HepG2 (cell line): ENCODE measurements around the gene ZSCAN26. TPM values are rescaled to one million over a fixed set of nuclear protein-coding genes. Genes with fewer than 3 reads are reported as not detected.

Experiments
- ATM ChIP-seq: fragments of 450-650 bp; IDR thresholded peaks from 2 replicates; pipeline ENCODE4 v1.7.1; 2017; ENCODE audit warnings: mild to moderate bottlenecking, borderline replicate concordance
- BCL6 ChIP-seq: IDR thresholded peaks from 2 replicates; pipeline ENCODE4 v1.6.1; 2016; ENCODE audit warnings: missing genetic modification reagents, missing compliant biosample characterization
- CBX5 ChIP-seq: sonication (generic); formaldehyde crosslinking; IDR thresholded peaks from 2 replicates; pipeline ENCODE4 v1.4.0; 2020; ENCODE audit warnings: missing genetic modification reagents, borderline replicate concordance
- FOXK2 ChIP-seq: fragments of 450-650 bp; IDR thresholded peaks from 2 replicates; pipeline ENCODE4 v1.6.1; 2016
- NRL ChIP-seq: sonication (generic); formaldehyde crosslinking; IDR thresholded peaks from 2 replicates; pipeline ENCODE4 v1.5.0; 2020; ENCODE audit warnings: missing genetic modification reagents, mild to moderate bottlenecking, moderate library complexity, borderline replicate concordance
- SALL2 ChIP-seq: sonication (generic); formaldehyde crosslinking; IDR thresholded peaks from 2 replicates; pipeline ENCODE4 v1.8.1; 2023; ENCODE audit warnings: mild to moderate bottlenecking, missing genetic modification reagents, inconsistent platforms
- SAP130 ChIP-seq: IDR thresholded peaks from 2 replicates; pipeline ENCODE4 v1.6.1; 2016; ENCODE audit warnings: low read depth
- ZFP1 ChIP-seq: IDR thresholded peaks from 2 replicates; pipeline ENCODE4 v1.6.1; 2016
- ZNF20 ChIP-seq: sonication (generic); formaldehyde crosslinking; IDR thresholded peaks from 2 replicates; pipeline ENCODE4 v1.4.0; 2020; ENCODE audit warnings: mild to moderate bottlenecking, moderate library complexity, missing genetic modification reagents
- ZNF263 ChIP-seq: sonication (generic); formaldehyde crosslinking; IDR thresholded peaks from 2 replicates; pipeline ENCODE4 v1.4.0; 2020; ENCODE audit warnings: missing genetic modification reagents
- ZNF33B ChIP-seq: sonication (generic); formaldehyde crosslinking; IDR thresholded peaks from 2 replicates; pipeline ENCODE4 v1.5.1; 2020; ENCODE audit warnings: mild to moderate bottlenecking, missing genetic modification reagents
- ZNF441 ChIP-seq: sonication (generic); formaldehyde crosslinking; IDR thresholded peaks from 2 replicates; pipeline ENCODE4 v1.7.0; 2021; ENCODE audit warnings: missing genetic modification reagents, borderline replicate concordance
- ZNF510 ChIP-seq: sonication (generic); formaldehyde crosslinking; IDR thresholded peaks from 2 replicates; pipeline ENCODE4 v1.4.0; 2020; ENCODE audit warnings: low read depth, mild to moderate bottlenecking, missing genetic modification reagents
- ZNF619 ChIP-seq: sonication (generic); formaldehyde crosslinking; IDR thresholded peaks from 2 replicates; pipeline ENCODE4 v1.4.0; 2020; ENCODE audit warnings: mild to moderate bottlenecking, missing genetic modification reagents
- polyA plus RNA-seq, 8 experiments: library from polyadenylated mRNA; depleted of rRNA in 3 of 8; stranded (reverse) in 7 of 8; unstranded in 1 of 8; fragments of >200 nt; fragmentation: Illumina TruSeq in 4 of 8; extraction: Trizol in 4 of 8; gene quantifications; 2 replicates each; pipeline versions ENCODE4 v1.2.1 to v1.2.3, GENCODE V29; 2011 to 2016; ENCODE audit warnings: low read depth in 4 of 8, missing spikeins in 1 of 8, mixed read lengths in 1 of 8; ENCODE audit not compliant: insufficient read depth in 1 of 8
- total RNA-seq, 5 experiments: library from RNA; depleted of rRNA; stranded (reverse); fragments of >200 nt; fragmentation: Illumina TruSeq; extraction: Trizol; gene quantifications; 2 replicates each; pipeline ENCODE4 v1.2.3, GENCODE V29; 2016; ENCODE audit warnings: low read depth in 1 of 5
- TF ChIP-seq, protein P1 (sequence below): sonication (generic); formaldehyde crosslinking; IDR thresholded peaks from one replicate; pipeline ENCODE4 v1.5.1; 2020; ENCODE audit warnings: mild to moderate bottlenecking, missing genetic modification reagents; ENCODE audit errors: not compliant biosample characterization
- TF ChIP-seq, protein P2 (sequence below): sonication (generic); formaldehyde crosslinking; IDR thresholded peaks from 2 replicates; pipeline ENCODE4 v1.4.0; 2020; ENCODE audit warnings: missing genetic modification reagents
- TF ChIP-seq, protein P3 (sequence below): conservative IDR thresholded peaks from 2 replicates; pipeline ENCODE4 v1.6.1; 2018; ENCODE audit warnings: missing genetic modification reagents
- TF ChIP-seq, protein P4 (sequence below): sonication (generic); formaldehyde crosslinking; IDR thresholded peaks from 2 replicates; pipeline ENCODE4 v1.4.0; 2020; ENCODE audit warnings: missing genetic modification reagents

Gene ZSCAN26
- total and polyA plus RNA-seq, 2 of the 13 experiments (the other 11 are each of a cell fraction or from before 2014, with no cell fraction given) = 12.0 to 15.6 TPM

- TF ChIP-seq, protein P1, sequence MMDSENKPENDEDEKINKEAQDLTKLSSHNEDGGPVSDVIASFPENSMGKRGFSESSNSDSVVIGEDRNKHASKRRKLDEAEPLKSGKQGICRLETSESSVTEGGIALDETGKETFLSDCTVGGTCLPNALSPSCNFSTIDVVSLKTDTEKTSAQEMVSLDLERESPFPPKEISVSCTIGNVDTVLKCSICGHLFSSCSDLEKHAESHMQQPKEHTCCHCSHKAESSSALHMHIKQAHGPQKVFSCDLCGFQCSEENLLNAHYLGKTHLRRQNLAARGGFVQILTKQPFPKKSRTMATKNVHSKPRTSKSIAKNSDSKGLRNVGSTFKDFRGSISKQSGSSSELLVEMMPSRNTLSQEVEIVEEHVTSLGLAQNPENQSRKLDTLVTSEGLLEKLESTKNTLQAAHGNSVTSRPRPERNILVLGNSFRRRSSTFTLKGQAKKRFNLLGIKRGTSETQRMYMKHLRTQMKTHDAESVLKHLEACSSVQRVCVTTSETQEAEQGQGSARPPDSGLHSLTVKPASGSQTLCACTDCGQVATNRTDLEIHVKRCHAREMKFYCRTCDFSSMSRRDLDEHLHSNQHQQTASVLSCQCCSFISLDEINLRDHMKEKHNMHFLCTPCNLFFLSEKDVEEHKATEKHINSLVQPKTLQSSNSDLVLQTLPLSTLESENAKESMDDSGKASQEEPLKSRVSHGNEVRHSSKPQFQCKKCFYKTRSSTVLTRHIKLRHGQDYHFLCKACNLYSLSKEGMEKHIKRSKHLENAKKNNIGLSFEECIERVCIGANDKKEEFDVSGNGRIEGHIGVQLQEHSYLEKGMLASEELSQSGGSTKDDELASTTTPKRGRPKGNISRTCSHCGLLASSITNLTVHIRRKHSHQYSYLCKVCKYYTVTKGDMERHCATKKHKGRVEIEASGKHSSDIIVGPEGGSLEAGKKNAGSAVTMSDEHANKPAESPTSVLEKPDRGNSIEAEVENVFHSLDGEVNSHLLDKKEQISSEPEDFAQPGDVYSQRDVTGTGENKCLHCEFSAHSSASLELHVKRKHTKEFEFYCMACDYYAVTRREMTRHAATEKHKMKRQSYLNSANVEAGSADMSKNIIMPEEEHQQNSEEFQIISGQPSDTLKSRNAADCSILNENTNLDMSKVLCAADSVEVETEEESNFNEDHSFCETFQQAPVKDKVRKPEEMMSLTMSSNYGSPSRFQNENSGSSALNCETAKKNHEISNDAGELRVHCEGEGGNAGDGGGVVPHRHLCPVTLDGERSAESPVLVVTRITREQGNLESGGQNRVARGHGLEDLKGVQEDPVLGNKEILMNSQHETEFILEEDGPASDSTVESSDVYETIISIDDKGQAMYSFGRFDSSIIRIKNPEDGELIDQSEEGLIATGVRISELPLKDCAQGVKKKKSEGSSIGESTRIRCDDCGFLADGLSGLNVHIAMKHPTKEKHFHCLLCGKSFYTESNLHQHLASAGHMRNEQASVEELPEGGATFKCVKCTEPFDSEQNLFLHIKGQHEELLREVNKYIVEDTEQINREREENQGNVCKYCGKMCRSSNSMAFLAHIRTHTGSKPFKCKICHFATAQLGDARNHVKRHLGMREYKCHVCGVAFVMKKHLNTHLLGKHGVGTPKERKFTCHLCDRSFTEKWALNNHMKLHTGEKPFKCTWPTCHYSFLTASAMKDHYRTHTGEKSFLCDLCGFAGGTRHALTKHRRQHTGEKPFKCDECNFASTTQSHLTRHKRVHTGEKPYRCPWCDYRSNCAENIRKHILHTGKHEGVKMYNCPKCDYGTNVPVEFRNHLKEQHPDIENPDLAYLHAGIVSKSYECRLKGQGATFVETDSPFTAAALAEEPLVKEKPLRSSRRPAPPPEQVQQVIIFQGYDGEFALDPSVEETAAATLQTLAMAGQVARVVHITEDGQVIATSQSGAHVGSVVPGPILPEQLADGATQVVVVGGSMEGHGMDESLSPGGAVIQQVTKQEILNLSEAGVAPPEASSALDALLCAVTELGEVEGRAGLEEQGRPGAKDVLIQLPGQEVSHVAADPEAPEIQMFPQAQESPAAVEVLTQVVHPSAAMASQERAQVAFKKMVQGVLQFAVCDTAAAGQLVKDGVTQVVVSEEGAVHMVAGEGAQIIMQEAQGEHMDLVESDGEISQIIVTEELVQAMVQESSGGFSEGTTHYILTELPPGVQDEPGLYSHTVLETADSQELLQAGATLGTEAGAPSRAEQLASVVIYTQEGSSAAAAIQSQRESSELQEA = no peak
- TF ChIP-seq SALL2 (CRISPR knock-in tag) (no peak), ATM (no peak), ZNF33B (0 out of 2 replicates have a peak, but pooled peaks have one; percentile 22), BCL6 (CRISPR knock-in tag) (peak; percentile 62; the same call in 1 of the 2 replicates), ZNF441 (CRISPR knock-in tag) (no peak), CBX5 (no peak), SAP130 (peak; percentile 64), FOXK2 (no peak), ZNF510 (peak; percentile 78; the same call in 1 of the 2 replicates), NRL (CRISPR knock-in tag) (no peak), ZNF263 (CRISPR knock-in tag) (peak; percentile 91), ZFP1 (0 out of 2 replicates have a peak, but pooled peaks have one; percentile 49), ZNF20 (CRISPR knock-in tag) (no peak), ZNF619 (CRISPR knock-in tag) (no peak)
- TF ChIP-seq, protein P2, sequence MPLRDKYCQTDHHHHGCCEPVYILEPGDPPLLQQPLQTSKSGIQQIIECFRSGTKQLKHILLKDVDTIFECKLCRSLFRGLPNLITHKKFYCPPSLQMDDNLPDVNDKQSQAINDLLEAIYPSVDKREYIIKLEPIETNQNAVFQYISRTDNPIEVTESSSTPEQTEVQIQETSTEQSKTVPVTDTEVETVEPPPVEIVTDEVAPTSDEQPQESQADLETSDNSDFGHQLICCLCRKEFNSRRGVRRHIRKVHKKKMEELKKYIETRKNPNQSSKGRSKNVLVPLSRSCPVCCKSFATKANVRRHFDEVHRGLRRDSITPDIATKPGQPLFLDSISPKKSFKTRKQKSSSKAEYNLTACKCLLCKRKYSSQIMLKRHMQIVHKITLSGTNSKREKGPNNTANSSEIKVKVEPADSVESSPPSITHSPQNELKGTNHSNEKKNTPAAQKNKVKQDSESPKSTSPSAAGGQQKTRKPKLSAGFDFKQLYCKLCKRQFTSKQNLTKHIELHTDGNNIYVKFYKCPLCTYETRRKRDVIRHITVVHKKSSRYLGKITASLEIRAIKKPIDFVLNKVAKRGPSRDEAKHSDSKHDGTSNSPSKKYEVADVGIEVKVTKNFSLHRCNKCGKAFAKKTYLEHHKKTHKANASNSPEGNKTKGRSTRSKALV = no peak
- TF ChIP-seq, protein P3, sequence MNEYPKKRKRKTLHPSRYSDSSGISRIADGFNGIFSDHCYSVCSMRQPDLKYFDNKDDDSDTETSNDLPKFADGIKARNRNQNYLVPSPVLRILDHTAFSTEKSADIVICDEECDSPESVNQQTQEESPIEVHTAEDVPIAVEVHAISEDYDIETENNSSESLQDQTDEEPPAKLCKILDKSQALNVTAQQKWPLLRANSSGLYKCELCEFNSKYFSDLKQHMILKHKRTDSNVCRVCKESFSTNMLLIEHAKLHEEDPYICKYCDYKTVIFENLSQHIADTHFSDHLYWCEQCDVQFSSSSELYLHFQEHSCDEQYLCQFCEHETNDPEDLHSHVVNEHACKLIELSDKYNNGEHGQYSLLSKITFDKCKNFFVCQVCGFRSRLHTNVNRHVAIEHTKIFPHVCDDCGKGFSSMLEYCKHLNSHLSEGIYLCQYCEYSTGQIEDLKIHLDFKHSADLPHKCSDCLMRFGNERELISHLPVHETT (CRISPR knock-in tag) = no peak
- TF ChIP-seq, protein P4, sequence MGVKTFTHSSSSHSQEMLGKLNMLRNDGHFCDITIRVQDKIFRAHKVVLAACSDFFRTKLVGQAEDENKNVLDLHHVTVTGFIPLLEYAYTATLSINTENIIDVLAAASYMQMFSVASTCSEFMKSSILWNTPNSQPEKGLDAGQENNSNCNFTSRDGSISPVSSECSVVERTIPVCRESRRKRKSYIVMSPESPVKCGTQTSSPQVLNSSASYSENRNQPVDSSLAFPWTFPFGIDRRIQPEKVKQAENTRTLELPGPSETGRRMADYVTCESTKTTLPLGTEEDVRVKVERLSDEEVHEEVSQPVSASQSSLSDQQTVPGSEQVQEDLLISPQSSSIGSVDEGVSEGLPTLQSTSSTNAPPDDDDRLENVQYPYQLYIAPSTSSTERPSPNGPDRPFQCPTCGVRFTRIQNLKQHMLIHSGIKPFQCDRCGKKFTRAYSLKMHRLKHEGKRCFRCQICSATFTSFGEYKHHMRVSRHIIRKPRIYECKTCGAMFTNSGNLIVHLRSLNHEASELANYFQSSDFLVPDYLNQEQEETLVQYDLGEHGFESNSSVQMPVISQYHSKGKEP (CRISPR knock-in tag) = no peak
Measured at GRCh38 chr6:28323813-28324424, 57.0 kb downstream of the ZSCAN26 start (continued).
